ENCODE measurements around the gene NTSR1.

GRCh38 chr20:62682912-62683517 is 25.6 kb upstream of the NTSR1 start:
- TF ChIP-seq CTCF (conservative IDR thresholded peaks at IDR 0.05) (no peak), ZFX (IDR thresholded peaks at IDR 0.05) (no peak)

Measured in C4-2B (cell line).